GM12878 (cell line): ENCODE measurements around the gene GLOD5. TPM values are rescaled to one million over a fixed set of nuclear protein-coding genes. Genes with fewer than 3 reads are reported as not detected.

ENCODE experiments used
- ATAC-seq: fragments of 200-7000 bp; cut with Tn5 transposase; 3 replicates; pipeline ENCODE4 v1.9.1; 2020; ENCODE audit warnings: mild to moderate bottlenecking, moderate library complexity
- BruUV-seq: library from RNA; stranded (reverse); fragments of 400-500 nt; replicated peaks from 2 replicates; lab custom pipeline; 2021; lab: Mats Ljungman, UMichigan
- CTCF ChIA-PET: fragments of 300-600 bp; sonication (Branson Sonifier 250); formaldehyde crosslinking; extraction: SDS; loops from one replicate; lab custom pipeline; 2021; ENCODE audit warnings: inconsistent platforms; lab: Yijun Ruan, JAX
- POLR2A ChIA-PET: fragments of 350-600 bp; formaldehyde crosslinking; extraction: SDS; loops from one replicate; lab custom pipeline; 2021; ENCODE audit warnings: inconsistent platforms; lab: Charles Lee
- RAD21 ChIA-PET: fragments of 300-600 bp; sonication (Branson Sonifier 250); formaldehyde crosslinking; loops from one replicate; lab custom pipeline; 2023; ENCODE audit warnings: antibody characterized with exemption; ENCODE audit not compliant: unreplicated experiment; lab: Charles Lee
- SMC1A ChIA-PET: fragments of 300-600 bp; sonication (Branson Sonifier 250); formaldehyde crosslinking; loops from one replicate; lab custom pipeline; 2023; ENCODE audit not compliant: unreplicated experiment, uncharacterized antibody; lab: Charles Lee
- DNase-seq: peaks from one replicate; pipeline ENCODE4 v3.0.0-alpha.2; 2011; ENCODE audit warnings: low read depth, low spot score
- FAIRE-seq: peaks from 3 replicates; lab custom pipeline; 2011; peaks lifted over from hg19 to GRCh38; lab: Jason Lieb, UNC
- H2AFZ ChIP-seq: 2 replicates; pipeline ENCODE4 v1.6.0; 2011; ENCODE audit warnings: low read depth, low read length, control low read depth; ENCODE audit not compliant: control insufficient read depth
- H3K27ac ChIP-seq: 2 replicates; pipeline ENCODE4 v1.5.1; 2011; ENCODE audit warnings: control low read depth; ENCODE audit not compliant: control insufficient read depth, insufficient read depth
- H3K27me3 ChIP-seq, 2 experiments: replicated peaks in 1 of 2; 2 replicates each; pipeline versions ENCODE4 v1.6.0 to v1.6.1; 2011; ENCODE audit warnings: low read length in 1 of 2; ENCODE audit not compliant: control insufficient read depth in 2 of 2, insufficient read depth in 2 of 2
- H3K36me3 ChIP-seq, 2 experiments: 2 replicates each; pipeline ENCODE4 v1.5.1; 2011; ENCODE audit warnings: low read length in 1 of 2; ENCODE audit not compliant: control insufficient read depth in 2 of 2, insufficient read depth in 2 of 2
- H3K4me1 ChIP-seq: 2 replicates; pipeline ENCODE4 v1.6.1; 2011; ENCODE audit warnings: mild to moderate bottlenecking, low read length, moderate library complexity, mixed read lengths; ENCODE audit not compliant: control insufficient read depth, insufficient read depth
- H3K4me2 ChIP-seq: 2 replicates; pipeline ENCODE4 v1.6.0; 2011; ENCODE audit warnings: control low read depth; ENCODE audit not compliant: control insufficient read depth, insufficient read depth
- H3K4me3 ChIP-seq: fragments of 200-600 bp; sonication (generic); 2 replicates; pipeline ENCODE4 v1.5.1; 2016
- H3K79me2 ChIP-seq: 2 replicates; pipeline ENCODE4 v1.6.0; 2011; ENCODE audit warnings: low read length; ENCODE audit not compliant: control insufficient read depth, insufficient read depth
- H3K9ac ChIP-seq: 2 replicates; pipeline ENCODE4 v1.8.0; 2011; ENCODE audit warnings: low read length, control low read depth, mixed read lengths; ENCODE audit not compliant: control insufficient read depth, insufficient read depth
- H3K9me3 ChIP-seq: replicated peaks from 3 replicates; pipeline ENCODE4 v1.5.1; 2011; ENCODE audit warnings: mild to moderate bottlenecking, low read length; ENCODE audit not compliant: control insufficient read depth, insufficient read depth
- H4K20me1 ChIP-seq: 2 replicates; pipeline ENCODE4 v1.6.0; 2011; ENCODE audit not compliant: control insufficient read depth, insufficient read depth
- EGR1 ChIP-seq, 2 experiments: IDR thresholded peaks; 1 replicate in 1 of 2; 2 replicates in 1 of 2; pipeline ENCODE4 v1.6.1; 2011 to 2012; ENCODE audit warnings: low read depth in 2 of 2, low read length in 2 of 2, borderline replicate concordance in 1 of 2, mild to moderate bottlenecking in 1 of 2, moderate library complexity in 1 of 2
- HDGF ChIP-seq: fragments of 450-650 bp; IDR thresholded peaks from 2 replicates; pipeline ENCODE4 v1.6.1; 2016; ENCODE audit warnings: antibody characterized with exemption
- MTA2 ChIP-seq: fragments of 450-650 bp; IDR thresholded peaks from 2 replicates; pipeline ENCODE4 v1.6.1; 2016; ENCODE audit warnings: low read depth, mild to moderate bottlenecking, moderate library complexity
- PML ChIP-seq: IDR thresholded peaks from 2 replicates; pipeline ENCODE4 v1.6.1; 2012; ENCODE audit warnings: low read length, inconsistent platforms
- SP1 ChIP-seq: IDR thresholded peaks from one replicate; pipeline ENCODE4 v1.6.1; 2011; ENCODE audit warnings: low read depth, low read length
- SPI1 ChIP-seq: IDR thresholded peaks from 2 replicates; pipeline ENCODE4 v1.6.1; 2011; ENCODE audit warnings: low read depth, mild to moderate bottlenecking, low read length, moderate library complexity, borderline replicate concordance; ENCODE audit not compliant: insufficient read depth
- STAT3 ChIP-seq: IDR thresholded peaks from 2 replicates; pipeline ENCODE4 v1.6.1; 2011; ENCODE audit warnings: low read depth, low read length, improper control_type of control experiment
- WGBS: methylation state at CpG from one replicate; pipeline ENCODE4 v1.1.6; 2016; ENCODE audit warnings: low lambda C conversion rate; ENCODE audit not compliant: insufficient replicate concordance, insufficient coverage; ENCODE audit errors: missing lambda C conversion rate; 5-methylcytosine and 5-hydroxymethylcytosine counted together
- in situ Hi-C: fragments of 300-500 bp; cut with MboI; formaldehyde crosslinking; loops from 9 replicates; pipeline ENCODE4 v1.14.3; 2018; ENCODE audit warnings: mixed read lengths
- intact Hi-C: fragments of 100-400 bp; cut with micrococcal nuclease; formaldehyde crosslinking; loops from one replicate; pipeline ENCODE4 v1.14.2; 2022; ENCODE audit not compliant: unreplicated experiment
- polyA plus RNA-seq, 11 experiments: library from polyadenylated mRNA; depleted of rRNA in 4 of 11; unstranded in 6 of 11; stranded (reverse) in 5 of 11; fragments of >200 nt; fragmentation: Nextera tagmentation in 4 of 11; fragmentation: Illumina TruSeq in 1 of 11; extraction: Ambion mirVana in 4 of 11; extraction: Trizol in 1 of 11; gene quantifications; 1 replicate in 1 of 11; 2 replicates in 10 of 11; pipeline versions ENCODE4 v1.2.1 to v1.2.3, GENCODE V29; 2011 to 2016; ENCODE audit warnings: inconsistent platforms in 2 of 11, missing spikeins in 2 of 11, low read depth in 1 of 11
- total RNA-seq, 4 experiments: library from RNA; depleted of rRNA in 3 of 4; stranded (reverse); fragments of >200 nt in 3 of 4; fragmentation: Illumina TruSeq in 1 of 4; extraction: Trizol in 1 of 4; gene quantifications; 2 replicates each; pipeline versions ENCODE4 v1.2.1 to v1.2.3, GENCODE V29; 2013 to 2021
- TF ChIP-seq, protein P1 (sequence below): fragments of 450-650 bp; IDR thresholded peaks from 2 replicates; pipeline ENCODE4 v1.6.1; 2017; ENCODE audit warnings: mild to moderate bottlenecking
- TF ChIP-seq, protein P2 (sequence below): fragments of 150-350 bp; IDR thresholded peaks from 2 replicates; pipeline ENCODE4 v1.6.1; 2016; ENCODE audit warnings: low read depth, low read length

GLOD5 gene
- total and polyA plus RNA-seq, 10 of the 15 experiments (the other 5 are each of a cell fraction or from before 2014, with no cell fraction given), result not detected

DNA sequence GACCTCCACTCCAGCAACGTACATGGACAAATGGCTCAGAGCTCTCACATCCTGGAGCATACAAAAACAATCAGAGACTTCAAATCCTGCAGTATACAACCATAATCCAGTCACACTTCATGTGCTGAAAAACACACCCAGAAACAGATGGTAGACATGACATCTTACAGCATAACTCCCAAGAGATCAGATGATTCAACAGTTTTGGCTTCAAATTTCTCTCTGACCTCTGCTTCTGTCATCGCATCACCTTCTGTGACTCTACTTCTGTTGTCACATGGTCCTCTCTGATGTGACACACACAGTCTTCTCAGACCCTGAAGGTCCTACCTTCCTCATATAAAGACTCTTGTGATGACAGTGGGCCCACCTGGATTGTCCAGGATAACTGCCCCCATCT lies 46.5 kb upstream of the GLOD5 start:
- H3K9ac ChIP-seq, result no peak overlapping the region
- SMC1A ChIA-PET, result no interaction called here
- no peaks in the 10 kb centered on the region for H4K20me1 ChIP-seq
- no peaks in the 10 kb centered on the region for H3K36me3 ChIP-seq
- intact Hi-C loops, result no loop called here
- in situ Hi-C loops, result no loop called here
- CTCF ChIA-PET, result no interaction called here
- POLR2A ChIA-PET, result no interaction called here
- no peak overlapping the region for H3K4me3 ChIP-seq
- H3K27me3 ChIP-seq, result no peaks in the 10 kb centered on the region
- RAD21 ChIA-PET, result no interaction called here
- ATAC-seq (no peak), FAIRE-seq (no peak), DNase-seq (no peak)
- no peaks in the 10 kb centered on the region; the same call in 2 of the 3 replicates for H3K9me3 ChIP-seq
- no peak overlapping the region for H3K4me2 ChIP-seq
- H3K27ac ChIP-seq, result no peak overlapping the region
- WGBS, result 51% methylated on average over 2 of the region's 2 CpGs
- no peaks in the 10 kb centered on the region for H3K4me1 ChIP-seq
- BruUV-seq, result no TSS peak
- TF ChIP-seq HDGF (no peak), STAT3 (no peak), SP1 (no peak), SPI1 (no peak), MTA2 (no peak), EGR1 (IDR thresholded peaks at IDR 0.05; ENCODE audit: borderline replicate concordance in 1 of 2, low read depth in 2 of 2, low read length in 2 of 2) (no peak), PML (no peak)
- TF ChIP-seq, protein P1, sequence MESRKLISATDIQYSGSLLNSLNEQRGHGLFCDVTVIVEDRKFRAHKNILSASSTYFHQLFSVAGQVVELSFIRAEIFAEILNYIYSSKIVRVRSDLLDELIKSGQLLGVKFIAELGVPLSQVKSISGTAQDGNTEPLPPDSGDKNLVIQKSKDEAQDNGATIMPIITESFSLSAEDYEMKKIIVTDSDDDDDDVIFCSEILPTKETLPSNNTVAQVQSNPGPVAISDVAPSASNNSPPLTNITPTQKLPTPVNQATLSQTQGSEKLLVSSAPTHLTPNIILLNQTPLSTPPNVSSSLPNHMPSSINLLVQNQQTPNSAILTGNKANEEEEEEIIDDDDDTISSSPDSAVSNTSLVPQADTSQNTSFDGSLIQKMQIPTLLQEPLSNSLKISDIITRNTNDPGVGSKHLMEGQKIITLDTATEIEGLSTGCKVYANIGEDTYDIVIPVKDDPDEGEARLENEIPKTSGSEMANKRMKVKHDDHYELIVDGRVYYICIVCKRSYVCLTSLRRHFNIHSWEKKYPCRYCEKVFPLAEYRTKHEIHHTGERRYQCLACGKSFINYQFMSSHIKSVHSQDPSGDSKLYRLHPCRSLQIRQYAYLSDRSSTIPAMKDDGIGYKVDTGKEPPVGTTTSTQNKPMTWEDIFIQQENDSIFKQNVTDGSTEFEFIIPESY, result no peak
- TF ChIP-seq, protein P2, sequence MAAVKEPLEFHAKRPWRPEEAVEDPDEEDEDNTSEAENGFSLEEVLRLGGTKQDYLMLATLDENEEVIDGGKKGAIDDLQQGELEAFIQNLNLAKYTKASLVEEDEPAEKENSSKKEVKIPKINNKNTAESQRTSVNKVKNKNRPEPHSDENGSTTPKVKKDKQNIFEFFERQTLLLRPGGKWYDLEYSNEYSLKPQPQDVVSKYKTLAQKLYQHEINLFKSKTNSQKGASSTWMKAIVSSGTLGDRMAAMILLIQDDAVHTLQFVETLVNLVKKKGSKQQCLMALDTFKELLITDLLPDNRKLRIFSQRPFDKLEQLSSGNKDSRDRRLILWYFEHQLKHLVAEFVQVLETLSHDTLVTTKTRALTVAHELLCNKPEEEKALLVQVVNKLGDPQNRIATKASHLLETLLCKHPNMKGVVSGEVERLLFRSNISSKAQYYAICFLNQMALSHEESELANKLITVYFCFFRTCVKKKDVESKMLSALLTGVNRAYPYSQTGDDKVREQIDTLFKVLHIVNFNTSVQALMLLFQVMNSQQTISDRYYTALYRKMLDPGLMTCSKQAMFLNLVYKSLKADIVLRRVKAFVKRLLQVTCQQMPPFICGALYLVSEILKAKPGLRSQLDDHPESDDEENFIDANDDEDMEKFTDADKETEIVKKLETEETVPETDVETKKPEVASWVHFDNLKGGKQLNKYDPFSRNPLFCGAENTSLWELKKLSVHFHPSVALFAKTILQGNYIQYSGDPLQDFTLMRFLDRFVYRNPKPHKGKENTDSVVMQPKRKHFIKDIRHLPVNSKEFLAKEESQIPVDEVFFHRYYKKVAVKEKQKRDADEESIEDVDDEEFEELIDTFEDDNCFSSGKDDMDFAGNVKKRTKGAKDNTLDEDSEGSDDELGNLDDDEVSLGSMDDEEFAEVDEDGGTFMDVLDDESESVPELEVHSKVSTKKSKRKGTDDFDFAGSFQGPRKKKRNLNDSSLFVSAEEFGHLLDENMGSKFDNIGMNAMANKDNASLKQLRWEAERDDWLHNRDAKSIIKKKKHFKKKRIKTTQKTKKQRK, result no peak
- H3K79me2 ChIP-seq, result no peaks in the 10 kb centered on the region
- no peak overlapping the region for H2AFZ ChIP-seq
